HCT116 (cell line): ENCODE results near the gene EPC1. TPM values are rescaled to one million over a fixed set of nuclear protein-coding genes. Genes with fewer than 3 reads are reported as not detected.

Source experiments
- ATAC-seq: fragments of 200-7000 bp; cut with Tn5 transposase; 2 replicates; pipeline ENCODE4 v1.9.1; 2020; ENCODE audit warnings: mild to moderate bottlenecking, moderate library complexity
- BruUV-seq: library from RNA; stranded (reverse); fragments of 400-500 nt; replicated peaks from 2 replicates; lab custom pipeline; 2021; lab: Mats Ljungman, UMichigan
- CTCF ChIA-PET: fragments of 300-600 bp; sonication (Branson Sonifier 250); formaldehyde crosslinking; loops from one replicate; lab custom pipeline; 2021; ENCODE audit warnings: antibody characterized with exemption; lab: Charles Lee
- POLR2A ChIA-PET: fragments of 300-600, 350-600 bp; sonication (Branson Sonifier 250); formaldehyde crosslinking; loops from one replicate; lab custom pipeline; 2021; ENCODE audit warnings: antibody characterized with exemption; lab: Charles Lee
- RAD21 ChIA-PET, 2 experiments: fragments of 300-600 bp; sonication (Branson Sonifier 250); formaldehyde crosslinking; loops; one replicate each; lab custom pipeline; 2023; ENCODE audit warnings: low total read pairs in 2 of 2; ENCODE audit not compliant: uncharacterized antibody in 2 of 2, unreplicated experiment in 2 of 2, low non-redundant PET in 1 of 2; lab: Charles Lee
- DNase-seq: peaks from one replicate; pipeline ENCODE4 v3.0.0-alpha.2; 2010; ENCODE audit warnings: low read depth, low spot score
- H2AFZ ChIP-seq: fragments of 200-600 bp; shearing (Covaris generic), sonication (generic); 2 replicates; pipeline ENCODE4 v1.6.1; 2017; ENCODE audit warnings: low read depth, mixed run types, mixed read lengths, antibody characterized with exemption, low read length; ENCODE audit not compliant: poor library complexity, severe bottlenecking
- H3K27ac ChIP-seq: 2 replicates; pipeline ENCODE4 v1.5.1; 2012; ENCODE audit warnings: low read depth, low read length
- H3K27me3 ChIP-seq: fragments of 200-600 bp; sonication (generic); 2 replicates; pipeline ENCODE4 v1.6.1; 2016; ENCODE audit warnings: mixed run types, low read length, mixed read lengths; ENCODE audit not compliant: insufficient read depth
- H3K36me3 ChIP-seq, 2 experiments: fragments of 200-500 bp in 1 of 2; fragments of 200-600 bp in 1 of 2; sonication (Bioruptor generic) in 1 of 2; sonication (generic) in 1 of 2; 2 replicates each; pipeline versions ENCODE4 v1.5.1 to v1.6.1; 2014 to 2016; ENCODE audit warnings: low read length in 2 of 2, inconsistent platforms in 1 of 2, mixed read lengths in 1 of 2, mixed run types in 1 of 2; ENCODE audit not compliant: insufficient read depth in 2 of 2, control insufficient read depth in 1 of 2
- H3K4me1 ChIP-seq, 2 experiments: fragments of 200-600 bp in 1 of 2; sonication (generic) in 1 of 2; 2 replicates each; pipeline versions ENCODE4 v1.5.1 to v1.6.1; 2012 to 2017; ENCODE audit warnings: low read length in 2 of 2, inconsistent platforms in 1 of 2, mild to moderate bottlenecking in 1 of 2, mixed read lengths in 1 of 2, mixed run types in 1 of 2, moderate library complexity in 1 of 2; ENCODE audit not compliant: insufficient read depth in 2 of 2, control insufficient read depth in 1 of 2
- H3K4me2 ChIP-seq: fragments of 200-600 bp; sonication (generic); 2 replicates; pipeline ENCODE4 v1.6.1; 2017; ENCODE audit warnings: mixed run types, low read length, mixed read lengths
- H3K4me3 ChIP-seq, 2 experiments: fragments of 200-600 bp in 1 of 2; sonication (generic) in 1 of 2; replicated peaks in 1 of 2; 2 replicates each; pipeline ENCODE4 v1.5.1; 2011 to 2016; ENCODE audit warnings: low read length in 2 of 2, control low read depth in 1 of 2, low read depth in 1 of 2, mild to moderate bottlenecking in 1 of 2, mixed read lengths in 1 of 2, mixed run types in 1 of 2
- H3K79me2 ChIP-seq: fragments of 200-600 bp; sonication (generic); 2 replicates; pipeline ENCODE4 v1.6.1; 2017; ENCODE audit warnings: mild to moderate bottlenecking, mixed run types, low read length, moderate library complexity, mixed read lengths; ENCODE audit not compliant: insufficient read depth
- H3K9ac ChIP-seq: fragments of 200-600 bp; sonication (generic); 2 replicates; pipeline ENCODE4 v1.6.1; 2016; ENCODE audit warnings: low read length, mixed read lengths
- H3K9me2 ChIP-seq: fragments of 200-600 bp; sonication (generic), shearing (Covaris generic); 2 replicates; pipeline ENCODE4 v1.6.1; 2017; ENCODE audit warnings: mixed run types, mild to moderate bottlenecking, moderate library complexity; ENCODE audit not compliant: insufficient read depth
- H3K9me3 ChIP-seq, 2 experiments: fragments of 200-500 bp in 1 of 2; fragments of 200-600 bp in 1 of 2; sonication (Bioruptor generic) in 1 of 2; sonication (generic) in 1 of 2; 2 replicates each; pipeline ENCODE4 v1.6.1; 2014 to 2017; ENCODE audit warnings: low read length in 2 of 2, mixed read lengths in 2 of 2, inconsistent platforms in 1 of 2, low read depth in 1 of 2, mild to moderate bottlenecking in 1 of 2, mixed run types in 1 of 2, moderate library complexity in 1 of 2; ENCODE audit not compliant: control insufficient read depth in 1 of 2, insufficient read depth in 1 of 2
- H4K20me1 ChIP-seq: fragments of 200-600 bp; sonication (generic), shearing (Covaris generic); 2 replicates; pipeline ENCODE4 v1.6.1; 2017; ENCODE audit warnings: mixed run types, mild to moderate bottlenecking, moderate library complexity; ENCODE audit not compliant: insufficient read depth
- CBX3 ChIP-seq: IDR thresholded peaks from 2 replicates; pipeline ENCODE4 v1.6.1; 2012; ENCODE audit warnings: low read depth
- CEBPB ChIP-seq: IDR thresholded peaks from 2 replicates; pipeline ENCODE4 v1.6.1; 2012; ENCODE audit warnings: low read depth
- EGR1 ChIP-seq: IDR thresholded peaks from 2 replicates; pipeline ENCODE4 v1.6.1; 2012; ENCODE audit warnings: low read depth
- ELF1 ChIP-seq: IDR thresholded peaks from 2 replicates; pipeline ENCODE4 v1.6.1; 2012; ENCODE audit warnings: low read depth, borderline replicate concordance
- EZH2 ChIP-seq: fragments of 200-600 bp; sonication (generic); IDR thresholded peaks from 2 replicates; pipeline ENCODE4 v1.6.1; 2017; ENCODE audit warnings: antibody characterized with exemption, mixed run types
- FOSL1 ChIP-seq: IDR thresholded peaks from 2 replicates; pipeline ENCODE4 v1.6.1; 2012; ENCODE audit warnings: low read depth
- JUND ChIP-seq: IDR thresholded peaks from 2 replicates; pipeline ENCODE4 v1.6.1; 2012
- MAX ChIP-seq: IDR thresholded peaks from 2 replicates; pipeline ENCODE4 v1.6.1; 2012
- SIN3A ChIP-seq: IDR thresholded peaks from 2 replicates; pipeline ENCODE4 v1.6.1; 2012; ENCODE audit warnings: low read depth
- SP1 ChIP-seq: IDR thresholded peaks from 2 replicates; pipeline ENCODE4 v1.6.1; 2012; ENCODE audit warnings: low read depth
- YY1 ChIP-seq: IDR thresholded peaks from 2 replicates; pipeline ENCODE4 v1.6.1; 2011; ENCODE audit warnings: low read length, low read depth, moderate library complexity, mild to moderate bottlenecking; ENCODE audit not compliant: insufficient replicate concordance; ENCODE audit errors: extremely low read depth
- ZFX ChIP-seq: fragments of 450-650 bp; IDR thresholded peaks from 2 replicates; pipeline ENCODE4 v1.6.1; 2017
- intact Hi-C: fragments of 100-400 bp; cut with micrococcal nuclease; formaldehyde crosslinking; loops from 2 replicates; pipeline ENCODE4 v1.10.0; 2022
- total RNA-seq: library from RNA; stranded (reverse); gene quantifications from one replicate; pipeline ENCODE4 v1.2.1, GENCODE V29; 2021; ENCODE audit not compliant: unreplicated experiment

Gene EPC1
- total RNA-seq, 1 experiment from 2014 or later, result 20.1 TPM

- H3K4me3 ChIP-seq, result peak overlapping the region; percentile 62 to 75
- no peaks in the 10 kb centered on the region for H3K9me2 ChIP-seq
- ChIA-PET CTCF (no interaction called here), POLR2A (no interaction called here), RAD21 (no interaction called here)
- peaks cover 22 to 42% of the 10 kb centered on the region in 2 experiments; a peak in 3 of 4 replicates for H3K4me1 ChIP-seq
- H3K27ac ChIP-seq, result peak overlapping the region; percentile 62; the same call in 1 of the 2 replicates
- H4K20me1 ChIP-seq, result no peaks in the 10 kb centered on the region
- peak overlapping the region; percentile 95 for H3K4me2 ChIP-seq
- peak overlapping the region; percentile 75 for H3K9ac ChIP-seq
- no peaks in the 10 kb centered on the region for H3K9me3 ChIP-seq
- intact Hi-C loops, result loop anchor here (10.0 kb wide), 1 partner anchor 755 kb away; no protein-coding TSS in a partner anchor
- peaks cover 12% of the 10 kb centered on the region; the same call in 1 of the 2 replicates for H3K79me2 ChIP-seq
- DNase-seq (peak; percentile 62), ATAC-seq (peak; percentile 59)
- no peaks in the 10 kb centered on the region for H3K36me3 ChIP-seq
- BruUV-seq, result no TSS peak
- H3K27me3 ChIP-seq, result no peaks in the 10 kb centered on the region
- peak overlapping the region; percentile 88 for H2AFZ ChIP-seq
- peak; percentile 9; the same call in 1 of the 2 replicates for TF ChIP-seq JUND
- 0 out of 2 replicates have a peak, but pooled peaks have one; percentile 48 for TF ChIP-seq CBX3
- no peak for TF ChIP-seq ZFX
- no peak for TF ChIP-seq EZH2
- no peak; the same call in 1 of the 2 replicates for TF ChIP-seq EGR1
- peak; percentile 17; the same call in 1 of the 2 replicates for TF ChIP-seq FOSL1
- peak; percentile 43; the same call in 1 of the 2 replicates for TF ChIP-seq ELF1
- no peak for TF ChIP-seq MAX
- TF ChIP-seq SIN3A, result 0 out of 2 replicates have a peak, but pooled peaks have one; percentile 36
- peak; percentile 18 for TF ChIP-seq SP1
- TF ChIP-seq CEBPB, result peak; percentile 40; the same call in 1 of the 2 replicates
- TF ChIP-seq YY1, result peak; percentile 83
These were observed 32.5 kb upstream of the EPC1 start for GRCh38 chr10:32379318-32379949.
